ENCODE data around the gene B3GNT7.
"Not testable (repeated sequence)": the region's sequence is repeated elsewhere in the genome, so short reads cannot be mapped to it uniquely, and the experiment has no call there.

Gene B3GNT7

DNA sequence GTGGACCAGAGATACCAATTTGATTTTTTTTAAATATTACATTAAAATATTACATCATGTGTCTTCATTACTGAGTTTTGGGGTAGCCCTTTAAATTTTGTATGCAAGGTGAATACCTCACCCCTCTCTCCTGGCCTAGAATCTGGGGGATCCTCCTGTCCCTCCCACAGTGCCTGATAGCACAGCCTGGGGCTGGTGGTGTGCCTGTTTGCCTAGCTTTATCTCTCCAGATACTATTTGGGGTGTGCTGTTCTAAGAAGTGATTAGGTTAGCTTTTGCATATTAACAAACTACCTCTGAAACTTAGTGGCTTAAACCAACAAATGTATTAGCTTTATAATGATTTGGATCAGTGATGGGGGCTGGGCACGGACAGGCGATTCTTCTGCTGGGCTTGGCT lies 20.7 kb upstream of the B3GNT7 start:
- Histone ChIP-seq H3K27me3 (ENCODE audit: control insufficient read depth, low read length) (no peaks in the 10 kb centered on the region), H3K4me3 (ENCODE audit: low read length) (no peak overlapping the region), H3K9me3 (ENCODE audit: control insufficient read depth, insufficient read depth, low read length) (no peaks in the 10 kb centered on the region), H3K36me3 (ENCODE audit: control insufficient read depth, low read length) (no peaks in the 10 kb centered on the region), H3K4me1 (ENCODE audit: control insufficient read depth, low read length) (no peaks in the 10 kb centered on the region), H3K27ac (ENCODE audit: low read depth, low read length) (no peak overlapping the region), H3K9me2 (replicated peaks; ENCODE audit: control insufficient read depth, low read length) (no peaks in the 10 kb centered on the region), H3K79me2 (ENCODE audit: control insufficient read depth, low read length) (no peaks in the 10 kb centered on the region), H4K20me1 (ENCODE audit: control insufficient read depth, insufficient read depth, low read depth, low read length) (no peaks in the 10 kb centered on the region), H3F3A (ENCODE audit: control insufficient read depth, insufficient read depth) (no peaks in the 10 kb centered on the region), H3K4me2 (ENCODE audit: low read length) (no peak overlapping the region)
- no peak for TF ChIP-seq EZH2phosphoT487 (IDR thresholded peaks at IDR 0.05; ENCODE audit: borderline replicate concordance, low read length)
- TF ChIP-seq, protein P1, sequence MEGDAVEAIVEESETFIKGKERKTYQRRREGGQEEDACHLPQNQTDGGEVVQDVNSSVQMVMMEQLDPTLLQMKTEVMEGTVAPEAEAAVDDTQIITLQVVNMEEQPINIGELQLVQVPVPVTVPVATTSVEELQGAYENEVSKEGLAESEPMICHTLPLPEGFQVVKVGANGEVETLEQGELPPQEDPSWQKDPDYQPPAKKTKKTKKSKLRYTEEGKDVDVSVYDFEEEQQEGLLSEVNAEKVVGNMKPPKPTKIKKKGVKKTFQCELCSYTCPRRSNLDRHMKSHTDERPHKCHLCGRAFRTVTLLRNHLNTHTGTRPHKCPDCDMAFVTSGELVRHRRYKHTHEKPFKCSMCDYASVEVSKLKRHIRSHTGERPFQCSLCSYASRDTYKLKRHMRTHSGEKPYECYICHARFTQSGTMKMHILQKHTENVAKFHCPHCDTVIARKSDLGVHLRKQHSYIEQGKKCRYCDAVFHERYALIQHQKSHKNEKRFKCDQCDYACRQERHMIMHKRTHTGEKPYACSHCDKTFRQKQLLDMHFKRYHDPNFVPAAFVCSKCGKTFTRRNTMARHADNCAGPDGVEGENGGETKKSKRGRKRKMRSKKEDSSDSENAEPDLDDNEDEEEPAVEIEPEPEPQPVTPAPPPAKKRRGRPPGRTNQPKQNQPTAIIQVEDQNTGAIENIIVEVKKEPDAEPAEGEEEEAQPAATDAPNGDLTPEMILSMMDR (IDR thresholded peaks at IDR 0.05; ENCODE audit: low read depth, low read length, poor library complexity, severe bottlenecking): no peak

DNA sequence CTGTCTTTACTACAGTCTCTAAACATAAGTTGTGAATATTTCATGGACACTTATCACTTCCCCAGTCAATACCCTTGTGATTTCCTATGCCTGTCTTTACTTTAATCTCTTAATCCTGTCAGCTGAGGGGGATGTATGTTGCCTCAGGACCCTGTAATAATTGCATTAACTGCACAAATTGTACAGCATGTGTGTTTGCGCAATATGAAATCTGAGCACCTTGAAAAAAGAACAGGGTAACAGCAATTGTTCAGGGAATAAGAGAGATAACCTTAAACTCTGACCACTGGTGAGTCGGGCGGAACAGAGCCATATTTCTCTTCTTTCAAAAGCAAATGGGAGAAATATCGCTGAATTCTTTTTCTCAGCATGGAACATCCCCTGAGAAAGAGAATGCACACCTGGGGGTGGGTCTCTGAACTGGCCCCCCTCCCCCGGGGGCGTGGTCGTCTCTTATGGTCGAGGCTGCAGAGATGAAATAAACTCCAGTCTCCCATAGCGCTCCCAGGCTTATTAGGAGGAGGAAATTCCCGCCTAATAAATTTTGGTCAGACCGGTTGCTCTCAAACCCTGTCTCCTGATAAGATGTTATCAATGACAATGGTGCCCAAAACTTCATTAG lies 19.4 kb upstream of the B3GNT7 start:
- H3K9me3 ChIP-seq (ENCODE audit: control insufficient read depth, insufficient read depth, low read length); H3K27me3 ChIP-seq (ENCODE audit: control insufficient read depth, low read length); H4K20me1 ChIP-seq (ENCODE audit: control insufficient read depth, insufficient read depth, low read depth, low read length); H3K4me3 ChIP-seq (ENCODE audit: low read length); H3F3A ChIP-seq (ENCODE audit: control insufficient read depth, insufficient read depth); H3K4me1 ChIP-seq (ENCODE audit: control insufficient read depth, low read length); H3K4me2 ChIP-seq (ENCODE audit: low read length); H3K27ac ChIP-seq (ENCODE audit: low read depth, low read length); H3K79me2 ChIP-seq (ENCODE audit: control insufficient read depth, low read length); H3K9me2 ChIP-seq (replicated peaks; ENCODE audit: control insufficient read depth, low read length); H3K36me3 ChIP-seq (ENCODE audit: control insufficient read depth, low read length): not testable (repeated sequence)

- TF ChIP-seq EZH2phosphoT487 (IDR thresholded peaks at IDR 0.05; ENCODE audit: borderline replicate concordance, low read length): no peak
- TF ChIP-seq, protein P1 (IDR thresholded peaks at IDR 0.05; ENCODE audit: low read depth, low read length, poor library complexity, severe bottlenecking): no peak
- Histone ChIP-seq H3K9me2 (replicated peaks; ENCODE audit: control insufficient read depth, low read length) (no peaks in the 10 kb centered on the region), H3K9me3 (ENCODE audit: control insufficient read depth, insufficient read depth, low read length) (no peaks in the 10 kb centered on the region), H3K36me3 (ENCODE audit: control insufficient read depth, low read length) (no peaks in the 10 kb centered on the region), H3F3A (ENCODE audit: control insufficient read depth, insufficient read depth) (no peaks in the 10 kb centered on the region), H3K4me1 (ENCODE audit: control insufficient read depth, low read length) (no peaks in the 10 kb centered on the region), H3K27me3 (ENCODE audit: control insufficient read depth, low read length) (no peaks in the 10 kb centered on the region), H3K4me3 (ENCODE audit: low read length) (no peak overlapping the region), H4K20me1 (ENCODE audit: control insufficient read depth, insufficient read depth, low read depth, low read length) (no peaks in the 10 kb centered on the region), H3K27ac (ENCODE audit: low read depth, low read length) (no peak overlapping the region), H3K79me2 (ENCODE audit: control insufficient read depth, low read length) (no peaks in the 10 kb centered on the region), H3K4me2 (ENCODE audit: low read length) (no peak overlapping the region)
These were observed 18.7 kb upstream of the B3GNT7 start for GRCh38 chr2:231376857-231377256.

DNA sequence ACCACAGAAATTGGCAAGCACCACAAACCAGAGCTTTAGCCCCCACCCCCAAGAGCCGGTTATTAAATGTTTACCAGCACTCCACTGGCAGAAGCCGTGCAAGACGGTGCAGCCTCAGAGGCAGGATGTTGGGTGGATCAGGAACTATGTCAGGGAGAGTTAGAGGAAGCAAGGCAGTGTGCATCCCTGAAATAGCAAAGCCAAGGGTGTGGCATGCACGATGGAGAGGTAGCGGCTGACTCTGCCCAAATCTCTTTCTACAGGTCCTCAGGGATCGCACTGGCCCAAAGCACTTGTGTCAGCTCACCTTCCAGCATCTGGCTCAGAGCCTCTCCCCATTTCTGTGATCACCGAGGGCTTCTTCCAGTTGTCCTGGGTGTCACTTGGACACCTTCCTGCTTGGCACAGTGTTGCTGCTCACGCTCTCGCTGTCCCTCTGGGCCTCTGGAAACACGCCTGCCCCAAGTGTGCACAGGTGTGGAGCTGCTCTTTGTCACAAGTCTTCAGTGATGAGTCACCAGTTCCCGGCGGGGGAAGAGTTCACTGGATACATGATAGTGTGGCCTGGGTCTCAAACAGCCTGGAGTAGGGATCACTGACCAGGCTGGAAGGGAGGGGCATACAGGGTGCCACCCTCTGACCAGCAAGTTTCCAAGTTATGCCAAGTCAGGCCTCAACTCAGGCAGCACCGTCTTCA lies 17.3 kb upstream of the B3GNT7 start:
- H3K4me2 ChIP-seq (ENCODE audit: low read length): no peak overlapping the region
- no peaks in the 10 kb centered on the region for H3K9me2 ChIP-seq (replicated peaks; ENCODE audit: control insufficient read depth, low read length)
- no peak overlapping the region for H3K4me3 ChIP-seq (ENCODE audit: low read length)
- H3K9me3 ChIP-seq (ENCODE audit: control insufficient read depth, insufficient read depth, low read length): no peaks in the 10 kb centered on the region
- no peaks in the 10 kb centered on the region for H3K79me2 ChIP-seq (ENCODE audit: control insufficient read depth, low read length)
- H4K20me1 ChIP-seq (ENCODE audit: control insufficient read depth, insufficient read depth, low read depth, low read length): no peaks in the 10 kb centered on the region
- no peaks in the 10 kb centered on the region for H3F3A ChIP-seq (ENCODE audit: control insufficient read depth, insufficient read depth)
- H3K36me3 ChIP-seq (ENCODE audit: control insufficient read depth, low read length): no peaks in the 10 kb centered on the region
- no peak overlapping the region for H3K27ac ChIP-seq (ENCODE audit: low read depth, low read length)
- no peaks in the 10 kb centered on the region for H3K27me3 ChIP-seq (ENCODE audit: control insufficient read depth, low read length)
- no peaks in the 10 kb centered on the region for H3K4me1 ChIP-seq (ENCODE audit: control insufficient read depth, low read length)
- TF ChIP-seq, protein P1 (IDR thresholded peaks at IDR 0.05; ENCODE audit: low read depth, low read length, poor library complexity, severe bottlenecking): no peak
- TF ChIP-seq EZH2phosphoT487 (IDR thresholded peaks at IDR 0.05; ENCODE audit: borderline replicate concordance, low read length): no peak
